NCI-H146 (cell line): Measurements from ENCODE around the gene LOXHD1.

Experiments
- DNase-seq: peaks from one replicate; lab custom pipeline; 2025; lab: John Stamatoyannopoulos, UW

LOXHD1 gene

GRCh38 chr18:46541626-46542189, 115.3 kb downstream of the LOXHD1 start:
- DNase-seq: no peak

DNA sequence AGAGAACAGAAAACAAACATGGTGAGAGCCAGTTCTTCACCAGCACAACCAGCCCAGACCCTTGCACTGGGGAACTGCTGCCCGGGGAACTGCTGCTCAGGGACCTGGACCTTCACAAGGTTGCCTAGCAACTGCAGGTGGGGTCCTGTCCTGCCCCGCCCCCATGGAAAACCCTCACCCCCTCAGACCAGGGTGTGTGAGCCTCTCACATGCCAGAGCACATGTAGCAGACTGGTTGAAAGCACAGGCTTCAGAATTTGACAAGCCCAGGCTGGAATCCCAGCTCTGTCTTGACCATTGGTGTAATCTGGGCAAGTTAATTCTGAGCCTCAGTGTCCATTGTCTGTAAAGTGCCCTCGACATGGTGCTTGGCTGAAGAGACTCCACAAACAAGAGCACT, 118.6 kb downstream of the LOXHD1 start:
- no peak for DNase-seq

DNA sequence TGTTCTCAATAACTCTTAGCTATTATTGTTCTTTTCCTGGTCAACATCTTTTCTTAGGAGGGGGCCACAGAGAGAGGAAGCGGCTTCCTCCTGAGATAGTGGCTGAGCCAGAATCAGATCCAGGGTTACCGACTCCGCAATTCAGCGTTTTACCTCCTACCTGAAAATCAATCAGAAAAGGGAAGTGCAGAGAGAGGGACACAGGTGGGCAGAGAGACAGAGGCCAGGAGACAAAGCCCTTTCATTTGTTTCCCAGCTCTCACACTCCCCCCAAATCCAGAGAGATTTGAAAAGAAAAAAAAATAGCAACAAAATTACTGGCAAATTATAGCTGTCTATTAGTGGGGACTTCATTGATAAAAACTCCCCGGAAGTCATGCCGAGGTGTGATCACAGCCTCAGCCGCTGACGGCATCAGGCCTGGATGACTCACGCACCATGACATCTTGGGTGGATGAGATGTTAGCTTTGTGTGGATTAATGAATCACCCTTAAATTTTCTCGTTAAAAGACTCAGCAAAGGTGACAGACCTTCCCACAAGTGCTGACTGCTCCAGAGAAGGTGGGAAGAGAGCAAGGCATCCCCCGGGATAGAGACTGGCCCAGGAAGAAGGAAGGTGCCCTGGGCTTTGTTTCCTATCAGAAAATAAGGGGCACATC, 120.7 kb downstream of the LOXHD1 start:
- DNase-seq: peak; percentile 56

DNA sequence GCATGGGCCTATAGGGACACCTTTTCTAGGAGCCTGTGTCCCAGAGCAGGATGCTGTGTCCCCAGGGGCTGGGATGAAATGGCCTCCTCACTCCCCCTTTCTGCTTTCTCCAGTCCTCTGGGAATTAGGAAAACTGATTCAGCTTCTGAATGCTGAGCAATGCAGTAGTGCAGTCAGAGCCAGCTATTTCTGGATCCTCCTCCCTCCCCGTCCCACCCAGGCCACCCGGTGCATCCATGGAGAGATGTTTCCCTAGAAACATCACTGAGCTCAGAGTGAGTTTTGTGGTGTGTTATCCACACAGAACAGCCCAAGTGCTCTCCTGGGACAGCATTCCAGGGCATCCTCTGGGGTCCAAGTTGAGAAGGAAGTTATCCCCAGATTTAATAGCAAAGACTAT, 125.5 kb downstream of the LOXHD1 start:
- DNase-seq: no peak

DNA sequence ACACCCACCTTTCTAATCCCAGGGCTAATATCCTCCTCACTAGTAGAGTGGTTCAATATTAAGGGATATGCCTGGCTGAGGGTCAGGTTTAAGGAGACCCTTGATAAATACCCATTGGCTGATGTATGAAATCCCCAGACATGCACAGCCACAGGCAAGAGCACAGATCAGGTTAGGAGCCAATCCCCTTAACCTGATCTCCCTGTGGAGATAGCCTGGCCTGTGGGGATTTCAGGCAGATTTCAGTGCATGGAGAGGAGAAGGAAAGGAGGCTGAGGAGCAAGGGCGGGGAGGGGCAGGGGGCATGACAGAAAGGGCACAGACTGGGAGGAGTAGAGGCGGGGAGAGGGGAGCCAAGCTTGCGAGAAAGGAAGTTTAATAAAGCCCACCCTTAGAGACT, 129.0 kb downstream of the LOXHD1 start:
- DNase-seq: no peak

GRCh38 chr18:46519870-46520269, 137.2 kb downstream of the LOXHD1 start:
- DNase-seq: no peak

- peak; percentile 59 for DNase-seq
Measured at GRCh38 chr18:46518438-46518837, 138.6 kb downstream of the LOXHD1 start.

GRCh38 chr18:46516555-46516954, 140.5 kb downstream of the LOXHD1 start:
- no peak for DNase-seq

DNA sequence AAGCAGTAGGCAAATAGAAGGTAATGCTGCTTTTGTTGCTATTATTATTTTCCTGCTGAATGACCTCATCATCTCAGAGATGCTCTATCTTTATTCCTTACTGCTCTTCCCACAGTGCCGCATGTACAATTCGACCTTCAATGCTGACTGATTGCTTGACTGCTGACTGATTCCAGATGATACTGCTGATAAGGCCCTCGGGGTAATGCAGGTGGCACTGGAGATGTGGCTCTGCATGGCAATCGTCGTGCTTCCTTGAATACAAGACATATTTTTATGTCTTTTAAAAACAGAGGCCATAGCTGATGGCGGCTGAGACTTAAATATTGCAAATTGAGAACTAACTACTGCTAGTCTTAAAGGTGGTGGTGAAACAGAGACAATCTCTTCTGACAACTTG, 146.6 kb downstream of the LOXHD1 start:
- DNase-seq: no peak

- no peak for DNase-seq
Measured at GRCh38 chr18:46509530-46509929, 147.5 kb downstream of the LOXHD1 start.

- no peak for DNase-seq
Measured at GRCh38 chr18:46506974-46507586, 149.9 kb downstream of the LOXHD1 start.

- DNase-seq: no peak
Measured at GRCh38 chr18:46502444-46502843, 154.6 kb downstream of the LOXHD1 start.

DNA sequence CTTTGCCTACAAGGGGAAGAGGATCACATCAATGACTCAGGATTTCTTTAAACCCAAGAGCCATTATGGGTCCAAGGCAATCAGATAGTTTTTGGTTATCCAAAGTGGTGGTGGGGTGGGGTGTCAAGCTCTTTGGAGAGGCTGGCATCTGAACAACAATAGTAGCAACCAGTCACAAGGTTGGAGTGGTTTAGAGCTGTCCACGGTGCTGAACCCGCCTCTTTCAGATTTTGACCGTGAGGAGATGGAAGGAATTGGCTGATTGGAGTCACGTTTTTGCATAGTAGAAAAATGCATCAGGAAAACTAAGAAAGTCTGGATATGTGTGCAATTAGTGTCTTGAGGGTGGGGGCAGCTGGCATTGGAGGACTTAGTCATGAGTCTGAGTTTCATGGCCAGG, 159.9 kb downstream of the LOXHD1 start:
- no peak for DNase-seq

DNA sequence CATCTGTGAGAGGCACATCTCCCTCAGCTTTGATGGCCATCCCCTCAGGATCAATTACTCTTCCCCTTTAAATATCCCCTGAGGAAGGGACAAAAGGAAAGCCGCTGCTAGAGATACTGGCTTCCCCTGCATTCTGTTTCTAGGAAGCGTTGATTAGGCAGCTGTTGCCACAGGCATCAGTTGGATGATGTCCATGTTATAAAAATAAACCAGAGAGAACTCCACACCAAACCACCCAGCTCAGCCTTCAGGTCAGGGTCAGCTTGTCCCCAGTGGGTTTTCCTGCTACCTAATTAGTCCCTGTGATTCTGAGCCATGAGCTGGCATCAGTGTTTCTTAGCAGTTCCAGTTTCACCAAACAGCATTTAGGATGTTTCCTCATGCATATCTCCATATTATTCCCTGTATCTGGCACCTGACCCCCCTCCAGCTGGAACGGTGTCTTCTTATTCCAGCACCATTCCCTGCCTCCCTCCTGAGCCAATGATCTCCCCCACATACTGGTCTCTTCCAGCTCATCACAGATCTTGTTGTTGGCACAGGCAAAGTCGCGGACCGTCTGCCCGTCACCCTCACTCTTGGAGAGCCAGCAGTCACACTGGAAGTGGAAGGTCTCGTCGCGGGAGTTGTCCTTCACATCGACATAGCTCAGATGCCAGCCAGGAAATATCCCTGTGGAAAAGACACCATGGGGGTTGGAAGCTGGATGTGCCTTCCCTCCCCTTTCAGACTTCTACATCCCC, 168.4 kb downstream of the LOXHD1 start:
- DNase-seq: peak; percentile 27

GRCh38 chr18:46485675-46486194, 171.3 kb downstream of the LOXHD1 start:
- DNase-seq: no peak

GRCh38 chr18:46484971-46485370, 172.0 kb downstream of the LOXHD1 start:
- no peak for DNase-seq

- DNase-seq: no peak
Measured at GRCh38 chr18:46482831-46483230, 174.2 kb downstream of the LOXHD1 start.

DNA sequence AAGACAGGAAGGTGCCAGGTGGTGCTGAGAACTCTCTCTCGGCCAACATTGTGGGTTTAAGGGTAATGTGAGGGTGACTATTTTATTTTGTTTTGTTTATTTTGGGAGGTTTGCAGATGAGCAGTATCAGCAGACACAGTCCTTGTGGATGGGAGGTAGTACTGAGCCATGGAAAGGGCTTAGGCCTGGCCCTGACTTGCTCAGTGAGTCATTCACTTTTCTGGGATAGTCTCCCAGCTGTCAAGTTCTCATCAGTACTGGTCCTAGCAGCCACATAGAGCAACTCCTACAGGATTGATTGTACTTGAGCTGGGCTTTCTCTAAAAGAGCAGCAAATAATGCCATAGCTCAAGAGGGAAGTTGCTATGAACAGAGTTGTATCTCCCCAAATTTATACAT, 175.2 kb downstream of the LOXHD1 start:
- no peak for DNase-seq

- peak; percentile 64 for DNase-seq
Measured at GRCh38 chr18:46481048-46481846, 175.8 kb downstream of the LOXHD1 start.

DNA sequence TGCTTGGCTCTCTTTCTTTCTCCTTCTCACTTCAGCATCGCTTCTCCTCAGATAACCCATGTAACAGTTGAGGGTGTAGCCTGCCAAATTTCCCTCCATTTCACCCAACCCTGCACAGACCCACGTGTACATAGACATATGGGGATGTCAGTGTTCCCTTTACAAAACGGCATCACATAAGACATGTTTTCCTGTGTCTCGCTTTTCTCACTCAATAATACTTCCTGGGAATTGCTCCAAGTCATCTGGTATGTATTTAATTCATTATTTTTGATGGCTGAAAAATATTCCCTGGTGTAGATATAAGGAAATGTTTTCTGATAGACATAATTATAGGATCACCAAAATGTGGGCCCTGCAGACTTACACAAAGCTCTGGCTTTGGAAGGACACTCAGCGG, 176.8 kb downstream of the LOXHD1 start:
- no peak for DNase-seq

- DNase-seq: peak; percentile 84
Measured at GRCh38 chr18:46478796-46479195, 178.2 kb downstream of the LOXHD1 start.
